GM10248 (cell line): ENCODE data around the gene AVPR2.

Source experiments
- CTCF ChIA-PET: fragments of 300-600 bp; sonication (Branson Sonifier 250); formaldehyde crosslinking; extraction: SDS; loops from one replicate; lab custom pipeline; 2021; ENCODE audit warnings: antibody characterized with exemption; lab: Yijun Ruan, JAX
- POLR2A ChIA-PET: fragments of 350-650 bp; sonication (Branson Sonifier 250); formaldehyde crosslinking; extraction: SDS; loops from one replicate; lab custom pipeline; 2020; ENCODE audit warnings: antibody characterized with exemption; lab: Yijun Ruan, JAX
- DNase-seq: peaks from one replicate; pipeline ENCODE4 v3.0.0; 2012; ENCODE audit errors: extremely low spot score
- TF ChIP-seq, protein P1 (sequence below): IDR thresholded peaks from 2 replicates; pipeline ENCODE4 v1.5.1; 2012; ENCODE audit warnings: mild to moderate bottlenecking, low read depth; ENCODE audit errors: extremely low read depth, missing control alignments, control extremely low read depth

The AVPR2 gene

GRCh38 chrX:153938226-153938786 is 33.8 kb downstream of the AVPR2 start:
- ChIA-PET CTCF (interaction anchor here (3.5 kb wide), 1 partner anchor 9 kb away, joined by 15 read pairs; no protein-coding TSS in a partner anchor), POLR2A (interaction anchor here (0.8 kb wide), 1 partner anchor 9 kb away, joined by 3 read pairs; no protein-coding TSS in a partner anchor)
- no peak for DNase-seq
- TF ChIP-seq, protein P1, sequence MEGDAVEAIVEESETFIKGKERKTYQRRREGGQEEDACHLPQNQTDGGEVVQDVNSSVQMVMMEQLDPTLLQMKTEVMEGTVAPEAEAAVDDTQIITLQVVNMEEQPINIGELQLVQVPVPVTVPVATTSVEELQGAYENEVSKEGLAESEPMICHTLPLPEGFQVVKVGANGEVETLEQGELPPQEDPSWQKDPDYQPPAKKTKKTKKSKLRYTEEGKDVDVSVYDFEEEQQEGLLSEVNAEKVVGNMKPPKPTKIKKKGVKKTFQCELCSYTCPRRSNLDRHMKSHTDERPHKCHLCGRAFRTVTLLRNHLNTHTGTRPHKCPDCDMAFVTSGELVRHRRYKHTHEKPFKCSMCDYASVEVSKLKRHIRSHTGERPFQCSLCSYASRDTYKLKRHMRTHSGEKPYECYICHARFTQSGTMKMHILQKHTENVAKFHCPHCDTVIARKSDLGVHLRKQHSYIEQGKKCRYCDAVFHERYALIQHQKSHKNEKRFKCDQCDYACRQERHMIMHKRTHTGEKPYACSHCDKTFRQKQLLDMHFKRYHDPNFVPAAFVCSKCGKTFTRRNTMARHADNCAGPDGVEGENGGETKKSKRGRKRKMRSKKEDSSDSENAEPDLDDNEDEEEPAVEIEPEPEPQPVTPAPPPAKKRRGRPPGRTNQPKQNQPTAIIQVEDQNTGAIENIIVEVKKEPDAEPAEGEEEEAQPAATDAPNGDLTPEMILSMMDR = no peak

DNA sequence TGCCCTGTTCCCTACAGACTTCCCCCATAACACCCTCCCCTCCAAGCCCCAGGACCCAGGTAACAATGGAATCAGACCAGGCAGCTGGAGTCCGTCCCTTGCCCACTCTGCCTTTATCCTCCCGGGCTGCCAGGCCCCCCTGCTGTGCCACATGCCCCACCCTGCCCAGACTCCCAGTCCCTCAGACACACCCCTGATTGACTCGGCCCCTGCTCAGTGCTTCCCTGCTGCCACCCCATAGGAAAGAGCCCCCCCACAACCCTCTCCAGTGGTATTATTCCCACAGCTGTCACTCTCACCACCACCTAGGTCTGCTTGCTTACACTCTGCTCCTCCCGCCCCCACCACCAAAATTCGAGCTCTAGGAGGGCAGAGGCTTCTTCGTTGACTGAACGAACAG is 35.1 kb downstream of the AVPR2 start:
- ChIA-PET CTCF (interaction anchor here (1.0 to 3.5 kb wide), 4 partner anchors 8 to 14 kb away, joined by 3 to 15 read pairs (median 6); partner anchors contain the start of gene ARHGAP4), POLR2A (no interaction called here)
- TF ChIP-seq, protein P1 = no peak
- DNase-seq = no peak

GRCh38 chrX:153941336-153942252 is 37.1 kb downstream of the AVPR2 start:
- TF ChIP-seq, protein P1 = no peak
- ChIA-PET POLR2A (no interaction called here), CTCF (no interaction called here)
- DNase-seq = no peak

- TF ChIP-seq, protein P1 = no peak
- no peak for DNase-seq
- CTCF ChIA-PET = interaction anchor here (1.3 to 10.9 kb wide), 4 partner anchors 18 to 181 kb away, joined by 3 to 187 read pairs (median 80); partner anchors contain the start of genes ARHGAP4, HCFC1 and PLXNB3
- POLR2A ChIA-PET = no interaction called here
Measured at GRCh38 chrX:153944140-153944799, 39.8 kb downstream of the AVPR2 start, which contains the start of gene RENBP. Gene RENBP, minus strand, starts transcription at chrX:153944643. Its CDS starts 33 bp downstream, at chrX:153944610.

DNA sequence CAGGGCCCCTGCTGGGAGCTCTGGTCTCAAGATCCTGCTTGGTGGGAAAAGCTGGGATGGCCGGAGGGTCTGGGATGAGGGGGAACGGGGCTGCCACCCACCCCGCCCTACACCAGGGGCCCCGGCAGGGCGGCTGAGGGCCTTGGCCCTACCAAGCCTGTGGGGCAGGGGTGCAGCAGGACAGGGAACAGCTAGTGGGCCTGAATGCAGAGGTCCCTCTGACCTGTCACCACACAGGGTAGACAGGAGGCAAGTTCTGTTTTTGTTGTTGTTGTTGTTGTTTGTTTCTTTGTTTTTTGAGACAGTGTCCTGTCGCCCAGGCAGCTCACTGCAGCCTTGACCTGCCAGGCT is 40.3 kb downstream of the AVPR2 start:
- TF ChIP-seq, protein P1 = no peak
- CTCF ChIA-PET = interaction anchor here (1.3 to 10.9 kb wide), 4 partner anchors 18 to 182 kb away, joined by 3 to 187 read pairs (median 80); partner anchors contain the start of genes ARHGAP4, HCFC1 and PLXNB3
- no peak for DNase-seq
- POLR2A ChIA-PET = no interaction called here
